Activated T-cell treated with anti-CD3 and anti-CD28 coated beads, Interleukin-2, amount 50 U/mL, for 24 hours (primary cell): ENCODE measurements around the gene EGFL6.

Experiments used
- DNase-seq: peaks from one replicate; pipeline ENCODE4 v3.0.0-alpha.2; 2020
- H3K27ac Mint-ChIP-seq: 2 replicates; pipeline ENCODE4 v1.8.0; 2020; ENCODE audit warnings: mild to moderate bottlenecking, mixed read lengths
- H3K27me3 Mint-ChIP-seq: 2 replicates; pipeline ENCODE4 v1.8.0; 2020; ENCODE audit warnings: mixed read lengths
- H3K36me3 Mint-ChIP-seq: 2 replicates; pipeline ENCODE4 v1.8.0; 2020; ENCODE audit warnings: low read depth, mixed read lengths
- H3K4me1 Mint-ChIP-seq: 2 replicates; pipeline ENCODE4 v1.8.0; 2020; ENCODE audit warnings: low read depth, mixed read lengths
- H3K4me3 Mint-ChIP-seq: 2 replicates; pipeline ENCODE4 v1.8.0; 2020; ENCODE audit warnings: mild to moderate bottlenecking, moderate library complexity, mixed read lengths
- H3K9me3 Mint-ChIP-seq: 2 replicates; pipeline ENCODE4 v1.8.0; 2020; ENCODE audit warnings: mixed read lengths

EGFL6 gene

GRCh38 chrX:13569479-13570260, at the start of gene EGFL6:
Gene EGFL6 (plus strand): TSS chrX:13569601. CDS start chrX:13569862, 261 bp downstream.
- H3K27ac Mint-ChIP-seq: no peak within 1 kb of the TSS
- peak; percentile 31 for DNase-seq
- H3K4me3 Mint-ChIP-seq: peak within 1 kb of the TSS; percentile 13
- H3K27me3 Mint-ChIP-seq: peaks cover 87% of the 10 kb centered on the region
- no peaks in the 10 kb centered on the region for H3K36me3 Mint-ChIP-seq
- H3K4me1 Mint-ChIP-seq: peaks cover 15% of the 10 kb centered on the region
- no peaks in the 10 kb centered on the region for H3K9me3 Mint-ChIP-seq

GRCh38 chrX:13520351-13520750, 49.0 kb upstream of the EGFL6 start:
- peaks cover 2% of the 10 kb centered on the region for H3K9me3 Mint-ChIP-seq
- H3K27ac Mint-ChIP-seq: no peak overlapping the region
- H3K36me3 Mint-ChIP-seq: no peaks in the 10 kb centered on the region
- no peak for DNase-seq
- no peaks in the 10 kb centered on the region for H3K4me1 Mint-ChIP-seq
- no peak overlapping the region for H3K4me3 Mint-ChIP-seq
- H3K27me3 Mint-ChIP-seq: peaks cover 89% of the 10 kb centered on the region

GRCh38 chrX:13520936-13521335, 48.5 kb upstream of the EGFL6 start:
- H3K27me3 Mint-ChIP-seq: peaks cover 89% of the 10 kb centered on the region
- no peaks in the 10 kb centered on the region for H3K36me3 Mint-ChIP-seq
- no peak overlapping the region for H3K4me3 Mint-ChIP-seq
- peaks cover 2% of the 10 kb centered on the region for H3K9me3 Mint-ChIP-seq
- no peak overlapping the region for H3K27ac Mint-ChIP-seq
- no peak for DNase-seq
- H3K4me1 Mint-ChIP-seq: no peaks in the 10 kb centered on the region

- no peak for DNase-seq
- Mint-ChIP-seq H3K36me3 (no peaks in the 10 kb centered on the region), H3K4me1 (no peaks in the 10 kb centered on the region), H3K9me3 (peaks cover 2% of the 10 kb centered on the region), H3K27me3 (peaks cover 83% of the 10 kb centered on the region), H3K27ac (no peak overlapping the region), H3K4me3 (no peak overlapping the region)
Measured at GRCh38 chrX:13522811-13523210, 46.6 kb upstream of the EGFL6 start.

- Mint-ChIP-seq H3K36me3 (no peaks in the 10 kb centered on the region), H3K27ac (no peak overlapping the region), H3K4me1 (no peaks in the 10 kb centered on the region), H3K27me3 (peaks cover 80% of the 10 kb centered on the region), H3K4me3 (no peak overlapping the region), H3K9me3 (no peaks in the 10 kb centered on the region)
- no peak for DNase-seq
Measured at GRCh38 chrX:13533726-13534125, 35.7 kb upstream of the EGFL6 start.

GRCh38 chrX:13535376-13536165, 33.8 kb upstream of the EGFL6 start:
- Mint-ChIP-seq H3K36me3 (no peaks in the 10 kb centered on the region), H3K4me3 (no peak overlapping the region), H3K4me1 (no peaks in the 10 kb centered on the region), H3K27me3 (peaks cover 78% of the 10 kb centered on the region), H3K27ac (no peak overlapping the region), H3K9me3 (no peaks in the 10 kb centered on the region)
- DNase-seq: no peak

- Mint-ChIP-seq H3K4me3 (no peak overlapping the region), H3K9me3 (no peaks in the 10 kb centered on the region), H3K36me3 (no peaks in the 10 kb centered on the region), H3K27ac (no peak overlapping the region), H3K27me3 (peaks cover 75% of the 10 kb centered on the region), H3K4me1 (no peaks in the 10 kb centered on the region)
- DNase-seq: no peak
Measured at GRCh38 chrX:13536551-13536950, 32.9 kb upstream of the EGFL6 start.

GRCh38 chrX:13538414-13538813, 31.0 kb upstream of the EGFL6 start:
- no peaks in the 10 kb centered on the region for H3K4me1 Mint-ChIP-seq
- DNase-seq: no peak
- H3K4me3 Mint-ChIP-seq: no peak overlapping the region
- no peaks in the 10 kb centered on the region for H3K36me3 Mint-ChIP-seq
- H3K27me3 Mint-ChIP-seq: peaks cover 69% of the 10 kb centered on the region
- no peak overlapping the region for H3K27ac Mint-ChIP-seq
- H3K9me3 Mint-ChIP-seq: no peaks in the 10 kb centered on the region

GRCh38 chrX:13540602-13541001, 28.8 kb upstream of the EGFL6 start:
- H3K4me3 Mint-ChIP-seq: no peak overlapping the region
- H3K9me3 Mint-ChIP-seq: no peaks in the 10 kb centered on the region
- H3K4me1 Mint-ChIP-seq: no peaks in the 10 kb centered on the region
- H3K27ac Mint-ChIP-seq: no peak overlapping the region
- H3K27me3 Mint-ChIP-seq: peaks cover 67% of the 10 kb centered on the region
- no peaks in the 10 kb centered on the region for H3K36me3 Mint-ChIP-seq
- DNase-seq: no peak

GRCh38 chrX:13545726-13546125, 23.7 kb upstream of the EGFL6 start:
- peaks cover 76% of the 10 kb centered on the region for H3K27me3 Mint-ChIP-seq
- H3K4me1 Mint-ChIP-seq: peaks cover 7% of the 10 kb centered on the region
- no peak overlapping the region for H3K4me3 Mint-ChIP-seq
- no peaks in the 10 kb centered on the region for H3K36me3 Mint-ChIP-seq
- no peak for DNase-seq
- H3K9me3 Mint-ChIP-seq: no peaks in the 10 kb centered on the region
- H3K27ac Mint-ChIP-seq: no peak overlapping the region

- Mint-ChIP-seq H3K4me1 (peaks cover 7% of the 10 kb centered on the region), H3K4me3 (no peak overlapping the region), H3K36me3 (no peaks in the 10 kb centered on the region), H3K9me3 (no peaks in the 10 kb centered on the region), H3K27ac (no peak overlapping the region), H3K27me3 (peaks cover 76% of the 10 kb centered on the region)
- DNase-seq: no peak
Measured at GRCh38 chrX:13547671-13548070, 21.7 kb upstream of the EGFL6 start.

GRCh38 chrX:13550346-13550745, 19.1 kb upstream of the EGFL6 start:
- no peak for DNase-seq
- H3K36me3 Mint-ChIP-seq: no peaks in the 10 kb centered on the region
- peaks cover 84% of the 10 kb centered on the region for H3K27me3 Mint-ChIP-seq
- H3K9me3 Mint-ChIP-seq: no peaks in the 10 kb centered on the region
- H3K4me1 Mint-ChIP-seq: peaks cover 7% of the 10 kb centered on the region
- H3K27ac Mint-ChIP-seq: no peak overlapping the region
- no peak overlapping the region for H3K4me3 Mint-ChIP-seq

GRCh38 chrX:13551610-13552009, 17.8 kb upstream of the EGFL6 start:
- Mint-ChIP-seq H3K4me3 (no peak overlapping the region), H3K4me1 (peaks cover 7% of the 10 kb centered on the region), H3K27me3 (peaks cover 85% of the 10 kb centered on the region), H3K9me3 (no peaks in the 10 kb centered on the region), H3K27ac (no peak overlapping the region), H3K36me3 (no peaks in the 10 kb centered on the region)
- no peak for DNase-seq

- H3K4me3 Mint-ChIP-seq: no peak overlapping the region
- no peaks in the 10 kb centered on the region for H3K36me3 Mint-ChIP-seq
- no peak overlapping the region for H3K27ac Mint-ChIP-seq
- H3K9me3 Mint-ChIP-seq: no peaks in the 10 kb centered on the region
- peaks cover 84% of the 10 kb centered on the region for H3K27me3 Mint-ChIP-seq
- DNase-seq: no peak
- peaks cover 7% of the 10 kb centered on the region for H3K4me1 Mint-ChIP-seq
Measured at GRCh38 chrX:13552892-13553291, 16.5 kb upstream of the EGFL6 start.

GRCh38 chrX:13565511-13565910, 3.9 kb upstream of the EGFL6 start:
- H3K27me3 Mint-ChIP-seq: peaks cover 78% of the 10 kb centered on the region
- H3K4me1 Mint-ChIP-seq: peaks cover 9% of the 10 kb centered on the region
- H3K27ac Mint-ChIP-seq: no peak overlapping the region
- DNase-seq: no peak
- no peaks in the 10 kb centered on the region for H3K9me3 Mint-ChIP-seq
- H3K36me3 Mint-ChIP-seq: no peaks in the 10 kb centered on the region
- H3K4me3 Mint-ChIP-seq: no peak overlapping the region
